GM13976 (cell line): ENCODE results near the gene SCD.

Experiments used
- DNase-seq: peaks from one replicate; pipeline ENCODE4 v3.0.0; 2012; ENCODE audit warnings: low spot score
- CTCF ChIP-seq: IDR thresholded peaks from 2 replicates; pipeline ENCODE4 v1.5.1; 2012; ENCODE audit warnings: borderline replicate concordance, mild to moderate bottlenecking; ENCODE audit not compliant: insufficient read depth; ENCODE audit errors: extremely low read depth, missing control alignments, control extremely low read depth
- in situ Hi-C: fragments of 300-500 bp; cut with MboI; formaldehyde crosslinking; loops from one replicate; pipeline ENCODE4 v1.12.0; 2022; ENCODE audit warnings: low sequenced_read_pairs, mixed read lengths, inconsistent platforms; ENCODE audit not compliant: unreplicated experiment

SCD gene

GRCh38 chr10:100359529-100360150 is 12.6 kb downstream of the SCD start:
- in situ Hi-C loops, result no loop called here
- no peak for DNase-seq

GRCh38 chr10:100360234-100360633 is 13.2 kb downstream of the SCD start:
- no peak for DNase-seq
- TF ChIP-seq CTCF, result no peak
- in situ Hi-C loops, result no loop called here

More at GRCh38 chr10:100359529-100360150, 12.6 kb downstream of the SCD start:
- no peak for TF ChIP-seq CTCF

- in situ Hi-C loops, result no loop called here
- TF ChIP-seq CTCF, result no peak
- DNase-seq, result no peak
Measured at GRCh38 chr10:100362570-100363496, 15.8 kb downstream of the SCD start.

- in situ Hi-C loops, result no loop called here
- TF ChIP-seq CTCF, result no peak
- no peak for DNase-seq
Measured at GRCh38 chr10:100364175-100364574, 17.1 kb downstream of the SCD start.

DNA sequence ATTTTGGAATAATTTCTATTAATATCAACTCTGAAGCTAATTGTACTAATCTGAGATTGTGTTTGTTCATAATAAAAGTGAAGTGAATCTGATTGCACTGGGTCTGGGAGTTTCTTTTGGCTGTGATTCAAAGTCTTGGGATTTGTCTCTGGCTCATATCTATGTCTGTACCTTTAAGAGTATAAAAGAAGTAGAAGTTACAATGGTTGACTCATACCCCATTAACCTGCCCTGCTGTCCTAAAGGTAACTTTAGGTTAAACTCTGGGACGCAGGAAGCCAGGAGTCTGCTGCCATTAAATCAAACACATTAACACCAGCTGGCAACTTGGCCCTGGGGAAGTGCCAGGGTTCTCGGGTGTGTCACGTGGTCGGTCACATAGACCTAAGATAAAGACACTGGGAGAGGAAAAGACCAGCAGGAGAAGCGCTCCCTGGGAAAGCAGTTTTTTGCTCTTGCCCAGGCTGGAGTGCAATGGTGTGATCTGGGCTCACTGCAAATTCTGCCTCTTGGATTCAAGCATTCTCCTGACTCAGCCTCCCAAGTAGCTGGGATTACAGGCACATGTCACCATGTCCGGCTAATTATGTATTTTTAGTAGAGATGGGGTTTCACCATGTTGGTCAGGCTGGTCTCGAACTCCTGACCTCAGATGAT is 17.8 kb downstream of the SCD start:
- no peak for DNase-seq
- in situ Hi-C loops, result no loop called here
- no peak for TF ChIP-seq CTCF

DNA sequence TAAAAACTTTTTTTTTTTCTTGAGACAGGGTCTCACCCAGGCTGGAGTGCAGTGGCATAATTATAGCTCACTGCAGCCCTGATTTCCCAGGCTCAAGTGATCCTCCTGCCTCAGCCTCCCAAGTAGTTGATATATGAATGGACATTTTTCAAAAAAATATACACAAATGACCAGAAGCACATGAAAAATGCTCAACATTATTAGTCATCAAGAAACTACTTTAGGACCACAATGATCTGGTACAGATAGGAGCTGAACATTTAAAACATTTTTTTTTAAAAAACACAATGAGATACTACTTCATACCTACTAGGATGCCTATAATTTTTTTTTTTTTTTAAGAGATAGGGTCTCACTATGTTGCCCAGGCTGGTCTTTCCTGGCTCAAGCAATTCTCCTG is 21.7 kb downstream of the SCD start:
- TF ChIP-seq CTCF, result no peak

More for the DNA sequence above, 21.7 kb downstream of the SCD start:
- in situ Hi-C loops, result no loop called here
- DNase-seq, result no peak
